Smooth muscle cell (in vitro differentiated cells): ENCODE data around the gene SRGAP1. TPM values are rescaled to one million over a fixed set of nuclear protein-coding genes. Genes with fewer than 3 reads are reported as not detected.

ENCODE experiments used
- DNase-seq: peaks from one replicate; lab custom pipeline; 2025; ENCODE audit not compliant: unreplicated experiment; lab: John Stamatoyannopoulos, UW
- H2AFZ ChIP-seq: fragments of 200-600 bp; sonication (generic); 2 replicates; pipeline ENCODE4 v1.6.0; 2016; ENCODE audit warnings: antibody characterized with exemption, low read depth, mild to moderate bottlenecking
- H3F3A ChIP-seq: fragments of 200-600 bp; sonication (generic); 2 replicates; pipeline ENCODE4 v1.6.0; 2017; ENCODE audit warnings: antibody characterized with exemption, low read depth
- H3K27ac ChIP-seq: fragments of 200-600 bp; sonication (generic); 2 replicates; pipeline ENCODE4 v1.5.1; 2016; ENCODE audit warnings: low read depth, mild to moderate bottlenecking
- H3K27me3 ChIP-seq: fragments of 200-600 bp; sonication (generic); 2 replicates; pipeline ENCODE4 v1.6.1; 2016; ENCODE audit warnings: low read depth, mild to moderate bottlenecking
- H3K36me3 ChIP-seq: fragments of 200-600 bp; sonication (generic); 2 replicates; pipeline ENCODE4 v1.5.1; 2016; ENCODE audit warnings: low read depth
- H3K4me1 ChIP-seq: fragments of 200-600 bp; sonication (generic); 2 replicates; pipeline ENCODE4 v1.5.1; 2016; ENCODE audit warnings: low read depth
- H3K4me2 ChIP-seq: fragments of 200-600 bp; sonication (generic); 2 replicates; pipeline ENCODE4 v1.6.0; 2016; ENCODE audit warnings: mild to moderate bottlenecking
- H3K4me3 ChIP-seq: fragments of 200-600 bp; sonication (generic); 2 replicates; pipeline ENCODE4 v1.5.1; 2016; ENCODE audit warnings: mild to moderate bottlenecking
- H3K79me2 ChIP-seq: fragments of 200-600 bp; sonication (generic); 2 replicates; pipeline ENCODE4 v1.6.0; 2016; ENCODE audit warnings: low read depth, mild to moderate bottlenecking
- H3K9ac ChIP-seq: fragments of 200-600 bp; sonication (generic); 2 replicates; pipeline ENCODE4 v1.6.0; 2016; ENCODE audit warnings: low read depth
- H3K9me3 ChIP-seq: fragments of 200-600 bp; sonication (generic); replicated peaks from 2 replicates; pipeline ENCODE4 v1.5.1; 2016; ENCODE audit warnings: low read depth
- H4K20me1 ChIP-seq: fragments of 200-600 bp; sonication (generic); 2 replicates; pipeline ENCODE4 v1.6.0; 2016; ENCODE audit warnings: low read depth
- CTCF ChIP-seq: fragments of 200-600 bp; sonication (generic); IDR thresholded peaks from 2 replicates; pipeline ENCODE4 v1.5.1; 2017; ENCODE audit warnings: borderline replicate concordance, mild to moderate bottlenecking, antibody characterized with exemption; ENCODE audit not compliant: insufficient read depth, poor library complexity, severe bottlenecking
- WGBS: methylation state at CpG from one replicate; pipeline ENCODE4 v1.1.7; 2016; ENCODE audit warnings: low lambda C conversion rate; 5-methylcytosine and 5-hydroxymethylcytosine counted together
- polyA plus RNA-seq: library from polyadenylated mRNA; unstranded; fragments of >200 nt; fragmentation: Nextera tagmentation; extraction: Ambion mirVana; gene quantifications from 2 replicates; pipeline ENCODE4 v1.2.1, GENCODE V29; 2016
- total RNA-seq: library from RNA; depleted of rRNA; stranded (reverse); fragments of >200 nt; gene quantifications from 2 replicates; pipeline ENCODE4 v1.2.3, GENCODE V29; 2014

Gene SRGAP1
- total and polyA plus RNA-seq, 2 experiments from 2014 or later: 4.0 to 5.9 TPM

DNA sequence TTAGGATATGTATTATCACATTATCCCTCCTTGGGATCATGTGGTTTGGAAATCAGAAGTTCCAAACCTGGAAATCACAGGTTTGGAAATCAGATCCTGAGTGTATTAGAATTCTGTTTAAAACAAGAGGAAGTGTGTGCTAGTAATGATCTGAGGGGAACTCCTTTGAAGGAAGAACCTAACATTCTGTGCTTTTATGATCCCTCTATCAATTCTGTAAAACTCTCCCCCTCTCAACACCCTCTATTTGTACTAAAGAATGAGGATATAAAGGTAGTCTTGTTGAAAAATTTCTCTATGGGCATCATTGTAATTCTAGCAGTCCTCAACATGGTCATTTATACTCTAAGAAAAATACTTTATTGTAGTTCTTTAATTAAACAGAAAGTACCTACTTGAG lies 97.4 kb downstream of the SRGAP1 start:
- DNase-seq: no peak
- H3K4me3 ChIP-seq: no peak overlapping the region
- H3K27ac ChIP-seq: no peak overlapping the region
- no peaks in the 10 kb centered on the region for H3K4me1 ChIP-seq
- H4K20me1 ChIP-seq: peaks cover 4% of the 10 kb centered on the region
- no peak overlapping the region for H2AFZ ChIP-seq
- no peak for TF ChIP-seq CTCF
- H3K4me2 ChIP-seq: no peak overlapping the region
- no peaks in the 10 kb centered on the region for H3K36me3 ChIP-seq
- no peaks in the 10 kb centered on the region for H3F3A ChIP-seq
- no peaks in the 10 kb centered on the region for H3K9me3 ChIP-seq
- peaks cover 7% of the 10 kb centered on the region for H3K79me2 ChIP-seq
- no peaks in the 10 kb centered on the region for H3K27me3 ChIP-seq
- H3K9ac ChIP-seq: no peak overlapping the region

- WGBS: 94% methylated on average over 9 of the region's 9 CpGs
- H3K9me3 ChIP-seq: no peaks in the 10 kb centered on the region
- H2AFZ ChIP-seq: no peak overlapping the region
- DNase-seq: no peak
- no peak overlapping the region for H3K27ac ChIP-seq
- H3K9ac ChIP-seq: no peak overlapping the region
- H3K4me1 ChIP-seq: no peaks in the 10 kb centered on the region
- H4K20me1 ChIP-seq: peaks cover 4% of the 10 kb centered on the region
- H3K27me3 ChIP-seq: no peaks in the 10 kb centered on the region
- H3F3A ChIP-seq: no peaks in the 10 kb centered on the region
- no peak overlapping the region for H3K4me2 ChIP-seq
- no peaks in the 10 kb centered on the region for H3K36me3 ChIP-seq
- H3K4me3 ChIP-seq: no peak overlapping the region
- no peak for TF ChIP-seq CTCF
- H3K79me2 ChIP-seq: peaks cover 7% of the 10 kb centered on the region
These were observed 98.2 kb downstream of the SRGAP1 start for GRCh38 chr12:63942464-63943241.

DNA sequence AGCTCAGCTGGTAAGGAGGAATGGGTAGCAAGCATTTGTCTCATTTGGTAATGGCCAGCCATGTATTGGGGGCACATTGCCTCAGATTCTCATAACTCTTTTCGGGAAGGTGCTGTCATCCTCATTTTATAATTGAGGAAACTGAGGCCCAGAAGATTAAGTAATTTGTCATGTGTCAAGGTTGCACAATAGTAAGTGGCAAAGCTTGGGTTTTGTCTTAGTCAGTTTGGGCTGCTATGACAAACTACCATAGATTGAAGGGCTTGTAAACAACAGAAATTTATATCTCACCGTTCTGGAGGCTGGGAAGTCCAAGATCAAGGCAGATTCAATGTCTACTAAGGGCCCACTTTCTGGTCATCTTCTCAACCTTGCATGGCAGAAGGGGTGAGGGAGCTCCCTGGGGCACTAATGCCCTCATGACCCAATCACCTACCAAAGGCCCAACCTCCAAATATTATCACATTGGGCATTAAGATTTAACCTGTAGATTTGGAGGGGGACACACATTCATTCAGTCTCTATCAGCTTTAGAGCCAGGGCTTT lies 99.6 kb downstream of the SRGAP1 start:
- H3K9me3 ChIP-seq: no peaks in the 10 kb centered on the region
- H3K9ac ChIP-seq: no peak overlapping the region
- DNase-seq: no peak
- no peaks in the 10 kb centered on the region for H3K27me3 ChIP-seq
- H3K4me2 ChIP-seq: no peak overlapping the region
- no peaks in the 10 kb centered on the region for H3K4me1 ChIP-seq
- WGBS: 100% methylated on average over 2 of the region's 2 CpGs
- no peaks in the 10 kb centered on the region for H3K36me3 ChIP-seq
- no peaks in the 10 kb centered on the region for H3F3A ChIP-seq
- peaks cover 4% of the 10 kb centered on the region for H4K20me1 ChIP-seq
- H2AFZ ChIP-seq: no peak overlapping the region
- no peak overlapping the region for H3K4me3 ChIP-seq
- H3K27ac ChIP-seq: no peak overlapping the region
- no peak for TF ChIP-seq CTCF
- peaks cover 7% of the 10 kb centered on the region for H3K79me2 ChIP-seq

DNA sequence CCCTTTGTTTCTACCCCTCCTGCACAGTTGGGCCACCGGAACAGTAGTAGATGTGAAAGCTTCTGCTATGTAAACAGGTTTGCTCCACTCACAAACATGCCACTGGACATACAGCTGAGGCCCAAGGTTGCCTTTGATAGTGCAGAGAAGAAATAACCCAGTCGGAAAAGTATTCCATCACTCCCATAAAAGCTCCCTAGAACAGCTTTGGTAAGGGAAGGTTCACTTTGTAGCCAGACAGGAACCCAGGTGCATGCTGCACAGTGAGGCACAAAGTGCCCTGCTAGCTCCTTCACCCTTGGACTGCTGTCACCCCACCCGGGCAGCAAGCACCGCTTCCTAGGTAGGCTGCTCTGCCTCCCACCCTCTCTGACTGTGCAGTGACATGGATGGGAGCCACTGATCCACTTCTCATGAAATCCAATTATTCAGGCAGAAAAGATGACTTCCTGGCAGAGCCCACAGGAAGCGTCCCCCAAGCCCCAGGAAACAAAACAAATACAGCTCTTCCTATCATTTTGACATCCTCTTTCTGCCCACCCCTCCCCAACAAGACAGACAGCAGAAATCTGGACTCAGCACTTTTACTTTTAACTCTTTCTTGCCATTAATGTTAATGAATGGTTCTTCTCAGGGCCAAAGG lies 100.2 kb downstream of the SRGAP1 start:
- Histone ChIP-seq H3K9ac (no peak overlapping the region), H2AFZ (no peak overlapping the region), H3K4me1 (no peaks in the 10 kb centered on the region), H3K27ac (no peak overlapping the region), H3K4me2 (no peak overlapping the region), H3K36me3 (no peaks in the 10 kb centered on the region), H4K20me1 (peaks cover 7% of the 10 kb centered on the region), H3K9me3 (no peaks in the 10 kb centered on the region), H3F3A (peaks cover 3% of the 10 kb centered on the region), H3K27me3 (no peaks in the 10 kb centered on the region), H3K4me3 (no peak overlapping the region), H3K79me2 (peaks cover 7% of the 10 kb centered on the region)
- WGBS: 90% methylated on average over 5 of the region's 5 CpGs
- TF ChIP-seq CTCF: no peak
- DNase-seq: no peak
